HG02623 (cell line): ENCODE data around the gene PTTG1IP2.

Experiments
- ATAC-seq: cut with Tn5 transposase; IDR thresholded peaks from one replicate; pipeline ENCODE4 v1.9.1; 2021; ENCODE audit warnings: moderate library complexity; ENCODE audit not compliant: unreplicated experiment

PTTG1IP2 gene

GRCh38 chr7:90552521-90552920 lies 83.1 kb downstream of the PTTG1IP2 start:
- no peak for ATAC-seq

GRCh38 chr7:90560730-90561129 lies 91.3 kb downstream of the PTTG1IP2 start:
- ATAC-seq, result no peak
